Stimulated activated CD4-positive, alpha-beta T cell treated with anti-CD3 and anti-CD28 coated beads, Interleukin-15, amount 100 ng/mL, for 1 hour (primary cell): Measurements from ENCODE around the gene OBI1.
"Not testable (repeated sequence)": the region's sequence is repeated elsewhere in the genome, so short reads cannot be mapped to it uniquely, and the experiment has no call there.

Experiments
- DNase-seq, 2 donors: peaks; one replicate each; pipeline ENCODE4 v3.0.0-alpha.2; 2020; ENCODE audit warnings: low read depth in 1 of 2, low spot score in 1 of 2

OBI1 gene

DNA sequence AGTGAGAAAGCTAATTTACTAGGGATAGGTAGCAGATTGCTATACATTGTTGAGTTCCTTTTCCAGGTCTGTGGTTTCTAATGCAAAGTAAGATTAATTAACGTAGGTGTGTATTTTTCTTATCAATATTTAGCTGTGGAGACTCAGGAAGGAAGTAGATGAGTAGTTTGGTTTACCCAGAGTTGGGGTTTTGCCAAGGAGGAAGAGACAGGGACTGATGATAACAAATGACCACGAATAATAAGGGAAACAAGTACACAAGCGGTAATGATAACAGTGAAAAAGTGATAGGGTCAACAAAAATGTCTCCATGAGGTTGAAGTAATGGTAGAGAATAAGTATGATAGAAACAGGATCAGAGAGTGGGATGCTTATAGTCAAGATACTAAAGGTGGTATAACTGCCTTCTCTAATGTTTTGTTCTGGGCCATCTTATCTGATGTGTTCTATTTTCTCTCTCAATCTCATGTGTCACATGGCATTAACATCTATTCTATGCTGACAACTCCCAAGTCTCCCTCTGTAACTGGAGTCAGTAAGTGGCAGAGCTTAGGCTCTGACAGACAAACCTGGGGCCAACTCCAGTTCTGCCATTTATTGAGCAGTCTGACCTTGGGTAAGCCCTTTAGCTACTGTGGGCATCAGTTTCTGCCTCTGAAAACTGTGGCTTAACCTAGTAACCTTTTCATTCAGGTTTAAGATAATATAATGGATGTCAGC, 8.8 kb downstream of the OBI1 start:
- DNase-seq = no peak

DNA sequence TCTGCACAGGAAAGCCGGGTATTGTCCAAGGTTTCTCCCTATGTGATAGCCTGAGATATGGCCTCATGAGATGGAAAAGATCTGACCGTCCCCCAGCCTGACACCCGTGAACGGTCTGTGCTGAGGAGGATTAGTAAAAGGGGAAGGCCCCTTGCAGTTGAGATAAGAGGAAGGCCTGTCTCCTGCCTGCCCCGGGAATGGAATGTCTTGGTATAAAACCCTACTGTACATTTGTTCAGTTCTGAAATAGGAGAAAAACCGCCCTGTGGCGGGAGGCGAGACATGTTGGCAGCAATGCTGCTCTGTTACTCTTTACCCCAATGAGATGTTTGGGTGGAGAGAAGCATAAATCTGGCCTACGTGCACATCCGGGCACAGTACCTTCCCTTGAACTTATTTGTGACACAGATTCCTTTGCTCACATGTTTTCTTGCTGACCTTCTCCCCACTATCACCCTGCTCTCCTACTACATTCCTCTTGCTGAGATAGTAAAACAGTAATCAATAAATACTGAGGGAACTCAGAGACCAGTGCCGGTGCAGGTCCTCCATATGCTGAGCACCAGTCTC, 11.8 kb downstream of the OBI1 start:
- DNase-seq = not testable (repeated sequence)

DNA sequence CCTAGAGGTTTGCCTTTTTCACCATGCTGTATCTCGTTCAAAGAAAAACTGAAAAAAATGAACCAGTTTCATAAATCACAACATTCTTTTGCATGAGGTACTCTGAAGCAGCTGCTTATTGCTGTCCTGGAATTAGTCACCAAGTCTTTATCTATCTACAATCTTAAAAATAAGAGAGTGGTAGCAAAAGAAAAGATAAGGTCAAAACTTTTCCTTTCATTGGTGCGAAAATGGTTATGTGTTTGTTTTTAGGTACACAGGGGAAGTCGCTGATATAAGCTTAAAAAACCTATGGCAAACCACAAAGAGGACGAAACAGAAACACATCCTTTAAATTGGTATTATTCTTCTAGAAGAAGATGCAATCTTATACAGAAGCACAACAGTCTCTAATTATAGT, 20.7 kb downstream of the OBI1 start:
- DNase-seq = no peak

DNA sequence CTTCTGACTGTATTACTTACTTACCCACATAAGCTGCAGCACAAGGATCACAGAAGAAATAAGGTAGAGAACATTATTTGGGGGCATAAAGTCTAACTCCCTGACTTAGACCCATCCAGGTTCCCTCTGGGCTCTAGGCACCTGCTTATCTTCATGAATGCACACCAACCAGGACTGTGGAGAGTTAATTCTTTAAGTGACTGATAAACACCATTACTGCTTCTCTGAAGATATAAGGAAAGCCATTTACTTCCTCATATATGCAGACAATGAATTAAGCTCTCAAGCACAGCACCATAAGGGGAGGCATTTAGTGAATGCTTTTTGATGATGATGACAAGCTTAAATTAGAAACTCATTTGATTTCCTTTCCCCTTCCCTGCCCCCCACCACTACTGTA, 22.5 kb downstream of the OBI1 start:
- no peak for DNase-seq

GRCh38 chr13:78632996-78633395, 26.0 kb downstream of the OBI1 start:
- DNase-seq = no peak

DNA sequence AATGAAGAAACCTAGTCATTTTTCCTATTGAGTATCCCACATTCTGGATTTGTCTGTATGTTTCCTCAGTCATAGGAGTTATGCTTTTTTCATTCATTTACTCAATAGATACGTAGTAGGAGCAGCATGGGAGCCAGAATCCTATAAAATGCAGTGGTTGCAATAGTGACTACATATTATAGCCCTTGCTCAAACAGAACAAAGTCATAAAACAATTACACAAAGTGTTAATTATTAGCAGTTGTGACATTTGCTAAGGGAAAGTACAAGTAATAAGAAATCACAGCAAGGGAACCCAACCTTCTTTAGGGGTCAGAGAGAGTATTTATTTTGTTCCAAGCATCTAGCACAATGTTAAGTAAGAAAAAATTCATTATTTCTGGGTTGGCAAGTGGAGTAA, 27.9 kb downstream of the OBI1 start:
- DNase-seq = no peak

DNA sequence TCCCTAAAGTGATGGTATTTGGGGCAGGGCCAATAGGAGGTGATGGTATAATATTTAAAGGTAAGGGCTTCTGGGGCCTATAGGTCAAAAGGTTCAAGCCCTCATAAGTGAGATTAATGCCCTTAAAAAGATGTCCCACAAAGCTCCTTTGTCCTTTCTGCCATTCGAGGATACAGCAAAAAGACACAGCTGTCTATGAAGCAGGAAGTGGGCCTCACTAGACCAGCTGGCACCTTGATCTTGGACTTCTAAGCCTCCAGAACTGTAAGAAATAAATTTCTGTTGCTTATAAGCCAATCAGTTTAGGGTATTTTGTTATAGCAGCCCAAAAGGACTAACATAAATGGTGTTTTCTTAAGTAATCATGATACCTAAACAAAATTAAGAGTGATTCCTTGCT, 28.4 kb downstream of the OBI1 start:
- DNase-seq = no peak

DNA sequence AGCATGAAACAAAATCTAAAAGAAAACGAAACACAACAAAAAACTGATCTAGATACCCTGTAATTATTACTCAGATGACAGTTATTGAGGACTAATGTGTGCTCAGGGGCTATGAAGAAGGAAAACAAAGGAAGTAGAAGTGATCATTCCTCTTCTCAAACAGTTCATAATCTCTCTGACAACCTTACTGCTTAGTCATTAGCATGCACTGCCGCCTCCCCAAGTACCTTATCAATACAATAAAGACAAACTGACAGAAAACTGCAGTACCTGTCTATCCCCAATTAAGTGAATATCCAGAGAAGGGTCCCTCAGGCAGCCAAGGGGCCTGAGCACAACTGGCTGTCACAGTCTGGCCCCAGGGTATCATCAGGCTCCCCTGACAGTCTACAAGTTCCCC, 33.6 kb downstream of the OBI1 start:
- DNase-seq = no peak

DNA sequence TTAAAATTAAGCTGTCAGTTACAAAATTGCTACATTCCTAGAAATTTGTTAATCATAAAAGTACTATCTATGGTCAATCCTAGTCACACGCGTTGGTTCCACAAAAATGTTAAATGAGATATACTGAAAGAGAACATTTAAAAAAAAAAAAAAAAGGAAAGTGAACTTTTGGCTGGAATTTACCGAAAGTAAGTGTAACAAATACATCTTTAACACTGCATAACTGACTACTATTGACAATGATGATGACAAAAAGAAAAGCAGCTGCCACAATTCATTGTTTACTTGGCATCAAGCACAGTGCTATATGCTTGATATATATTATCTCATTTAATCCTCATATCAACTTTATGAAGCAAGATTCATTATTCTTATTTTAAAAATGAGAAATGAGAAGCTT, 35.8 kb downstream of the OBI1 start:
- no peak for DNase-seq

DNA sequence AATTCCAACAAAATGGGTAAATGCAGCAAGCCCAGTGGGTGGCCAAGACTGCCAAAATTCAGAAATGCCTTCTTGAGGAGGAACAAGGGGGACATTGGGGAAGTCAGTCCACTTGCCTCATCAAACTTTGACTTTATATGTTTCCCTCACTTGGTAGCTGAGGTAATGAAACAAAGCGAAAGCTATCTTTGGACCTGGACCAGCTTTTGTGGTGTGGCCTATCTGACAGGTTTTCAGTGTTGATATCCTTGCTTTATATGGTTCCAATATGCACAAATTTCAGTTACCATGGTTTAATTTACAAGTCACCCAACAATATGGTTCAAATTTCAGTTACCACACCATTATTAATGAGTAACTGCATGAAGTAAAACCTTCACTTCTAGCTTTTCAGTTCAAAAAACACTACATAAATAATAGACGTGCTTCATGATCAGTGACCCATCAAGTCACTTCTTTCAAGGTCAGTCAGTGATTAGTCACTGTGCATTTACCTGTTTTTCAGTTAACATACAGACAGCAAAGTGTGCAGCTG, 38.0 kb downstream of the OBI1 start:
- DNase-seq = no peak

DNA sequence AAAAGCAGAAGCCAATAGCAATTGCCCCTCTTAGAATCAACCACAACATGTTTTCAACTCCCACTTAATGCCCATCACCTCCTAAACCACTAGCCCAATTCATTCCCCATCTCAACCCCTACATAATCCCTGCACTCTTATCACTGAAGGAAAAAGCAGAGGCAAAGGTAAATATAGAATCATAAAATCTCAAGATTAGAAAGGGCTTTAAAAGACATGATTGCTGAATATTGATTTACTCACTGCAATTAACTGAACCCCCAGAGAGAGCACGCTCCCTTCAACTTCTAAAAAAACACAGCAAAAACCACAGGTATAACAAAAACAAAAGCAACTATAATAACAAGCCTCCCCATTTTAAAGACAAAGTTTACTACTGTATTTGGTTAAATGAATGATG, 40.5 kb downstream of the OBI1 start:
- DNase-seq = no peak

DNA sequence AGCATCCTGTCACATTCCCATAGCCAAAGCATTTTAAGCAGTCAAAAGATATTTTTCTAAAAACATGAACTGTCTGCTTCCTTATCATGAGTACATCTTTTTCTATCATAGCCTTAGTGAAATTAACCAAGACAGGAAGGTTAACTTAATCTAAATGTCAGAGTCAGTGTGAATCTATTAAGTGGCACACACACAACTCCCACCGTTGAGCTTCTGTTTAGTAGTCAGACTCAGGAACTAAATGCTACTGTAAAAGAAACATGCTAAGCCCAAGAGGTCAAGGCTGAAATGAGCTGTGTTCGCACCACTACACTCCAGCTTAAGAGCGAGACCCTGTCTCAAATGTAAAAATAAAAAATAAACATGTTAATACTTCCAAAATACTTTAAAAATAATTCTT, 47.9 kb downstream of the OBI1 start:
- no peak for DNase-seq

- no peak for DNase-seq
Measured at GRCh38 chr13:78610381-78610883, 48.5 kb downstream of the OBI1 start.

- no peak for DNase-seq
Measured at GRCh38 chr13:78609464-78610205, 49.3 kb downstream of the OBI1 start.

DNA sequence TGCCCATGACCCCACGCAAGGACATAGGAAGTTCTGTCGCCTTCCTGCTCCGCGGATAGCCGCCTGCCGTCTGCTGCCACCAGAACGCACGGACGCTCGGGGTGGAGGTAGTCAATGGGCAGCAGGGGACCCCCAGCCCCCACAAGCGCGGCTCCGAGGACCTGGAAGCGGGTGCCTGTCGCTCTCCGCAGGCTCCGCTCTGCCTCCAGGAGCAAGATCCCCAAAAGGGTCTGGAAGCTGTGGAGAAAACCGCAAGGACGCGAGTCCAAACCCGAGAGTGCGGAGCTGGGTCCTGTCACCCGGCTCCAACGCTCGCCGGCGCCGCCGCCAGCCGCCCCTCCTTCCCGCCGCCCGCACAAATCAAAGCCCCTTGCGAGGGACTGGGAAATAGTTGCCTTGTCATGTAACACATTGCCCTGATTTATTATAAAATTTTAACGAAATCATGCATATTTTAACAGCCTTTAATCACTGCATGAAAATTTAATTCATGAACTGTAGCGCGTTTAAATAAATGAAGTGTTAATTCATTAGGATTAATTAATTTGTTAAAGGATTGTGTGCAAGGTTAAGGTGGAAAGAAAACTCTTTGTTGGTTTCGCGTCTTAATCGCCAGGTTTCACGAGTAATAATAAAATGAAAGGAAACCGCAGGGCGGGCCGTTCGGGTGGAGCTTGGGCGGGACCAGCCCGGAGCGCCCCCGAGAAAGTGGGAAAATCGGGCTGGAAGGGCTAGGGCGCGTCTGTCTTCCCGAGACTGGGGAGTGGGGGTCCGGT, 50.1 kb downstream of the OBI1 start:
- DNase-seq = no peak

- no peak for DNase-seq
Measured at GRCh38 chr13:78608252-78608687, 50.7 kb downstream of the OBI1 start.

DNA sequence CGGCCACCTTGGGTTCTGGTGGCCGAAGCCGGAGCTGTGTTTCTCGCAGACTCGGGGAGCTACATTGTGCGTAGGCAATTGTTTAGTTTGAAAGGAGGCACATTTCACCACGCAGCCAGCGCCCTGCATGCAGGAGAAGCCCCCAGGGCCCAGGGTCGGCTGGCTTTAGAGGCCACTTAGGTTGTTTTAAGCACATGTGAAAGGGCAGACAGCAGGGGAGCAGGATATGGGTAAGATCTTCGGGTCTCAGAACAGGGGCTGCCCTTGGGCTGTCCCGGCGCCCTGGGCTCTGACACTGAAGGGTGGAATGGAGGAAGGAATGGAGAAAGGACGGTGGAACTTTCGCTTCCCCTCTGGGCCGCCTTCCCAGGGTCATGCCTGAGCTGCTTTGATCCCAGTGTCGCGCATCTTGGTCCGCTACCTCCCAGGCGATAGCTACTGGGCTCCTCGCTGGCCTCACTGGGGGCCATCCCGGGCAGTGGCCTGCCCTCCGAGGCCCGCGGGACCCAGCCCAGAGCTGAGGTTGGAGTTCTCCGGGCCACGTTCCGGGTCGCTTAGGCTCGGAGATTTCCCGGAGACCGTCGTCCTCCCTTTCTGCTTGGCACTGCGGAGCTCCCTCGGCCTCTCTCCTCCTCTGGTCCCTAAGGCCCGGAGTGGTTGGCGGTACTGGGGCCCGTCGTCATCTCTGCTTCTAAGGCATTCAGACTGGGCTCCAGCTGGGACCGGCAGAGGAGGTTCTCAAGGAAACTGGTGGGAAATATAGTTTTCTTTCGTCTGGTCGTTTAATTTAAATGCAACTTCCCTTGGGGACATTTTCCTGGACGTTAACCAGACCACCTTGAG, 51.3 kb downstream of the OBI1 start:
- no peak for DNase-seq

DNA sequence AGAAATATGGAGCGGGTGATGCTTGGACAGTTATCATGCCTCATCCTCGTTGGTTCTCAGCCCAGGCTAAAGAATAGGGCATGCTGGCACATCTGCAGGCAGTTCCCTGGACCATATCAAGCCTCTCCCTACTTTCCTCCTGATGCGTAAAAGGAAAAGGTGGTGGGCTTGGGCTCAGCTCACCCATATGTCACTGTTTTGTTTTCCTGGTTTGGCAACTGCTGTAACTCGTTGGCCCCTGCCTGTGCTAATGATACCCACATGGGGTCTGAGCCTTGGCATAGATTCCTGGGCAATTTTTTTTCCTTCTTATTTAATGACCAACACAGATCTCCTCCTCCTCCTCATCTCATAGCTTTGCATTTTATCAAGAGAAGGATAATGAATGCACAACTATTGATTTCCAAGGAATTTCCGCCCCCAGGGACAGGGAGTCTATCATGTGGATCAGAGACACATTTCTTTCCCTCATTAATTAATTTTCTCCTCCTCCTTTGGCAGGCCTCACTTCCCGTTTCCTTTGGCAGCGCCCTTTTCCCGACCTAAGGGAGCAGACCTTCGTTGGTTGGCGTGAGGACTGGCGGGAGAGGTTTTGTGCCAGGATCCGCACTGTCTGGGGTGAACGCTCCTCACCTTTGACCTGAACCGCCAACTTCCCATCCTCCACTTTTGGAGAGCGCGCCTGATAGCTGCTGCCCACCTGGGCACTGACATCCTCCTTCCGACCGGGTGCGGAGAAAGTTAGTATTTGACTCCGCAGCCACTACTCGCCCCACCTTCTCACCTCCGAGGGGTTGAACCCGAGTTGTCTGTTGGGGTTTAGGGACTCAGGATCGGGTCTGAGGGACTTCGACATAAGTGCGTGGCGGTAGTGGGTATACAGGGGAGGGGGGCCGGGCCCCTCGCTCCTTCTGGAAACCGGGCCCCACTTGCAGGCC, 52.2 kb downstream of the OBI1 start:
- no peak for DNase-seq
